ENCODE measurements around the gene EVPLL.
A peak's percentile ranks its signal among the peaks of the same experiment; 100 is the strongest.

Gene EVPLL

DNA sequence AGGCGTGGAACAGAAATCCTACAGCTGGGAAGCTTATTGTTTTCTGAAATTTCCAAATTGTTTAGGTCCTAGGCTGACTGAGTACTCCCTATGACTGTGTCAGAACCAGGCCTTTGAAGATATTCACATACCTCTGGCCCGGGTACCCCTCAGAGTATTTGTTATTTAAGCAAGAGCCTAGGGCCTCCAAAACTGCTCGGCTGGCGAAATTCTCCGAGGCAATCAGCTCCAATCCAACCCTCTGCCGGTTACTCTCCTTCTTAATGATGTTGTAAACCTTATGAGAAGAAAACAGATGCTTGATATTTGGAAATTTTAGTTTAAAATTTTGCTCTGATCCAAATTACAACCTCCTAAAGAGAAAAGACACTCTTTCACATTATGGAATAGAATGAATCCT, 24.0 kb upstream of the EVPLL start:
- no peak for TF ChIP-seq CTCF (conservative IDR thresholded peaks at IDR 0.05)
- H3K27ac ChIP-seq = no peak overlapping the region

DNA sequence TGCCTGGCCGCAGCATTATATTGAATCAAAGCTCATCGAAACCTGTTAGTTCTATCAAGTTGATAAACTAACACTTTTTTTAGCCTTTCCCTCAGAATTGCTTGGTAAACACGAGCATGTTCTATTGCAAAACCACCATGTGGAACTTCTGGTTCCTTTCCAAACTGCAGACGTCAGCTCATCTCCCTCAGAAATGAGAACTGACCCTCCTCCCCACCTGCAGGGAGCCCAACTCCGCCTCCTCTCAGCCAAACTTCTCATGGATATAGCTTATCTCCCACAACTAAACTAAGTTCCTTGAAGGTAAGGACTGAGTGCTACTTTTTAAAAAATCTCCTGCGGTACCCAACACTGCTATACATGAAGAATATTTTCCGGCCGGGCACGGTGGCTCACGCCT, 21.0 kb upstream of the EVPLL start:
- no peak for TF ChIP-seq CTCF (conservative IDR thresholded peaks at IDR 0.05)
- no peak overlapping the region for H3K27ac ChIP-seq

- H3K27ac ChIP-seq = no peak overlapping the region
- no peak for TF ChIP-seq CTCF (conservative IDR thresholded peaks at IDR 0.05)
Observed at GRCh38 chr17:18360518-18360917, 17.1 kb upstream of the EVPLL start.

DNA sequence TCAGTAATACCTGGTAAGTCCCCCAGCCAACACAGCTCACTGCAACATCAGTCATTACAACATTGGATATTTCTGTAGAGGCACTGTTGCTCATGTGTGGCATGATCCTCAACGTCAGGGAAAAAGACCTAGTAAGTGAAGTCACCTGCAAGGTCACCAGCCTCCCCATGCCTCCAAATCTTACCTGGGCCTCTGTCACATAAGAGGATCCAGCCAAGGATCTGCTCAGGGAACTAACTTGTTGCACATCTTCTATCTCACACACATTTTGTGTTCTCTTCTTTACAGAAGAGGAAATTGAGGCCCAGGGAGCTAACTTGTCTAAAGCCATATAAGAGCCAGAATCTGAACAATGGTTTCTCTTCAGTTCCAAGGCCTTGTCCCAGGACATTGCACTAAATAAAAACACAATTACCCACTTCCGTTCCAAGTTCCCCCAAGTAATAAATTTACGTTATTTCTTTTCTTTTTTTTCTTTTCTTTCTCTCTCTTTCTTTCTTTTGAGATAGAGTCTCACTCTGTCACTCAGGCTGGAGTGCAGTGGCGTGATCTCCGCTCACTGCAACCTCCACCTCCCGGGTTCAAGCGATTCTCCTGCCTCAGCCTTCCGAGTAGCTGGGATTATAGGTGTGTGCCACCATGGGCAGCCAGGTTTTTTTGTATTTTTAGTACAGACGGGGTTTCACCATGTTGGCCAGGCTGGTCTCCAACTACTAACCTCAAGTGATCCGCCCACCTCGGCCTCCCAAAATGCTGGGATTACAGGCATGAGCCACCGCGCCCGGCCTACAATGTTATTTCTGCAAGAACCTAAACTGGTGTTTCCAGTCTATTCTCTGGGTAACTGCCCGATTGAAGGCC, 15.5 kb upstream of the EVPLL start:
- H3K27ac ChIP-seq = peak overlapping the region; percentile 89
- TF ChIP-seq CTCF (conservative IDR thresholded peaks at IDR 0.05) = no peak

DNA sequence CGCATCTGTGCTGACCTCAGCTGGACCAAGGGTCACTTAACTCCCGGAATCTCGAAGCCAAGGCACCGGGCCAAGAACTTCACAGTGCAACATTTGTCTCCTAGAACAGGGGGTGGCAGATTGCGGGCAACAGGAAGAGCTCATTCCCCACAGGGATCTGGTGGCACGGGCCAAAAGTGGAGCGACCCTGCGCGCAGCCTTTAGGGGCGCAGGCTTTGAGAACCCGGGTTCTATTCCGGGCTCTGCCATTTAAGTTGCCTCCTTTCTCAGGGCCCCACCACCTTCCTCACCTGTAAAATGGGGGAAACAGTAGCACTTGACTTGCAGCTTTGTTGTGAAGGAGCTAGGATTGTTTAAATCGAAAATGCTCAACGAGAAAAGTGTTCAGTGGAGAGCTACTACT, 14.9 kb upstream of the EVPLL start:
- no peak for TF ChIP-seq CTCF (conservative IDR thresholded peaks at IDR 0.05)
- peak overlapping the region; percentile 89 for H3K27ac ChIP-seq

- peak within 1 kb of the TSS; percentile 89 for H3K27ac ChIP-seq
- no peak for TF ChIP-seq CTCF (conservative IDR thresholded peaks at IDR 0.05)
Observed at GRCh38 chr17:18363101-18364049, 14.2 kb upstream of the EVPLL start, which contains the start of gene SHMT1. Gene SHMT1 (minus strand): TSS chr17:18363550. CDS start chr17:18355981, 7,569 bp downstream.

DNA sequence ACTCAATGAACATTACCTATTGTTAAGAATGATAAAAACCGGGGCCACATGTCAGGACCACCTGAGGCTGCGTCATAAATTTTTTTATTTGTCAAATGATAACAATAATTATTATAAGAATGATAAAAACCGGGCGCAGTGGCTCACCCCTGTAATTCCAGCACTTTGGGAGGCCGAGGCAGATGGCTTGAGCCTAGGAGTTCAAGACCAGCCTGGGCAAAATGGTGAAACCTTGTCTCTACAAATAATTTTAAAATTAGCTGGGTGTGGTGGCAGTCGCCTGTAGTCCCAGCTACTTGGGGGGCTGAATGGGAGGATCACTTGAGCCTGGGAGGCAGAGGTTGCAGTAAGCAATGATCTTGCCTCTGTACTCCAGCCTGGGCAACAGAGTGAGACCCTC, 13.4 kb upstream of the EVPLL start:
- no peak for TF ChIP-seq CTCF (conservative IDR thresholded peaks at IDR 0.05)
- H3K27ac ChIP-seq = peak overlapping the region; percentile 89

All from VCaP (cell line).